ENCODE data around the gene FCAMR. TPM values are rescaled to one million over a fixed set of nuclear protein-coding genes. Genes with fewer than 3 reads are reported as not detected.

The FCAMR gene
- polyA plus RNA-seq, 1 donor: 7.7 TPM

- no peak for DNase-seq
Measured at GRCh38 chr1:206958144-206958543, 12.1 kb downstream of the FCAMR start.

- DNase-seq: no peak
Measured at GRCh38 chr1:206957639-206958038, 12.6 kb downstream of the FCAMR start.

- no peak for DNase-seq
Measured at GRCh38 chr1:206955476-206956451, 14.5 kb downstream of the FCAMR start.

DNA sequence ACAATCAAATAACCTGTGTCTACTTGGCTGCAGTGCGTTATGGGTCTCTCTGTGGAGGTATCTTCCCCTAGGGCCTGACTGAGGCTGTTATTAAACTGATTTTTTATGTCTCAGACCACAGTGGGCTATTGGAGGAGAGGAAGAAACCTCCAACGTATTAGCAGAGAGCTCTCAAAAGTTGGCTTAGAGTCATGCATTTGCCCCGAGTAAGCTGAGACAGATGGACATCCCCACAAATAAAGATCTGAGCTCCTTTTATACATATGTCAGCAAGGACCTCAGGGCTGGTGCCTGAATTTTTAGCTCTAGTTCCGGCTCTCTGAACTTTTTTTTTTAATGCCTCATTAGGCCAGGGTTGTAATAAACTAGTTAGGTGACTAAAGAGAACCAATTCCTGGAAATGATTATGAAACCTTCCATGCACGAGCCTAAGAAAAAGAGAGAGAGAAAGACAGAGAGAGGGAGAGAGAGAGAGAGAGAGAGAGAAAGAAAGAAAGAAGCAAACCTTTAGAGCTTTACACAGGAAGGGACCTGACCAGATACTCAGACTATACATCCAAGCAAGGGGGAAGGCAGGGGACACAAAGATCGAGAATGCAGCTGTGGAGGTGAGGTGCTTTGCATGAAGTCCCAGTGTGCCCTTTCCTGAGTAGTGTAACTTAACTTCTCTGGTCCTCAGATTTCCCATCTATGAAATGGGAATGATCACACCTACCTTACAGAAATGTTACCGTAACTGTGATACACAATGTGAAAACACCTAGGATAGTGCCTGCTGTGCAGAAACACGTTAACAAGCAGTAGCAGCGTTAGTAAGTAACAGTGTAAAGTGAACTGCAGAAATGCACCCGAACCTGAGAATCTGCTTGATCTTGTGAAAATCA is 15.6 kb downstream of the FCAMR start:
- no peak for DNase-seq

- no peak for DNase-seq
Measured at GRCh38 chr1:206953626-206954025, 16.6 kb downstream of the FCAMR start.

DNA sequence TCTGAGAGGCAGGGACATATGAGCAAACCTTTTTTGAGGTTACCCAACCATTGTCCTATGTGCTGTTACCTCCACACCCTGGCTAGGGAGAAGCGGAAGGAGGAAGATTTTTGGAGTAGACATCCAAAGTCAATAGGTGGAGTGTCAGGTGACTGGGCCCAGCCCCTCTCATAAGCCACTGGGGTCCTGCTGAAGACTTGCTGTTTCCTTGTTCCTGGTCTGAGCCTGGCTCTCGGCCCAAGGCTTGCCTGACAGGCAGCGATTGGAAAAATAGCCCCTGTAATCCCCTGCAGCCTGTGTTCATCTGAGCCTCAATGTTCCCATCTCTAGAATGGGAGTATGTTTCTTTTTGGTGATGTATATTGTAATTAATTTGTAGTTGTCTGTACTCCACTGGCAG is 17.1 kb downstream of the FCAMR start:
- no peak for DNase-seq

DNA sequence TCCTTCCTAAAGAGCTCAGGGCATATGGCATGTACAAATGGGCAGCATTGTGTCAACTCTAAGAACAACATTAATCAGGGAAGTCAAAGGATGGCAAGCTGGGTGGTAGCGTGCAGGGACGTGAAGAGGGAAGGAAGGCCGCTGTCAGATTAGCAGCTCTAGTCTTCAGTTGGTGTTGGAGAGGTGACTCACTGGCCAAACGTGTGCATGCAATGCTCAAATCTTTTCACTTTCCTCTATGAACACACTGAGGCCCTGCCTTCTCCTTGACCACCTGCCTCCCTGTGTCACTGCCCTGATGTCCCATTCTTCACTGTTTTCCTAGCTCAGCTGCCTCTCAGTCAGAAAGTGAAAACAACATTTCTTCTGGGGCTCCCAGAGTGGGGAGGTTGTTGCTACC is 18.1 kb downstream of the FCAMR start:
- DNase-seq: no peak

DNA sequence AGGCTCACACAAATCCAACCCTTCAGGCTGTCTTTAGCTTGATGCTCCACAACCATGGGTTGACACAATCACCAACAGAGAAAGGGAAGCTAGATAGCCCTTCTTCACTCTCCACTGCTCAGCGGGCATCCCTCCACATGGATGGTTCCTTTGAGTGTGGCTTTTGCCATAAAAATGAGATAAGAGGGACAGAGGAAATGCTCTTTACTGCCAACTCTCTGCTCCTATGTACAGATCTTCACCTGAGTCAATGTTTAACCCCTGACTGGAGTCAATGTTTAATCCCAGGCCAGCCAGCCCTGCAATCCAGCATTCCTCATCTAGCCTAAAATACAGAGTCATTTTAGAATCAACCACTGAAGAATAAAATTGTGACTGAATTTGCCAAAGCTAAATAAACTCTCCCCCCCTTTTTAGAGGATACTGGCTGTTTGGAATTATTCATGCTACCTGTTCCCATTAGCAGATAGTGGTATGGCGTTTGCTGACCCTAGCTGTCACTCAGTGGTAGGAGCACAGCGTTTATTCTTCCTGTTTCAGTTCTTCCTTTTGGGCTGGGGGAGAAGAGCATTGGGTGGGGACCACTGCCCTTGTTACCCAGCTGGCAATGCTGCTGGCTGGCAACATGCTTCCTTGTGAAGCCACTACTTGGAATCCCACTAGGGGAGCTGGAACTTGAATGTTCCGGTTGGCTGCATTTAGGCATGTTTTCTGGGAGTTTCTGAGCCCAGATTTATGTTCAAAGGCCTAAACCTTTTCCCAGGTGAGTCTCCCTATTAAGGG is 18.8 kb downstream of the FCAMR start:
- DNase-seq: no peak

- no peak for DNase-seq
Measured at GRCh38 chr1:206949641-206950040, 20.6 kb downstream of the FCAMR start.

DNA sequence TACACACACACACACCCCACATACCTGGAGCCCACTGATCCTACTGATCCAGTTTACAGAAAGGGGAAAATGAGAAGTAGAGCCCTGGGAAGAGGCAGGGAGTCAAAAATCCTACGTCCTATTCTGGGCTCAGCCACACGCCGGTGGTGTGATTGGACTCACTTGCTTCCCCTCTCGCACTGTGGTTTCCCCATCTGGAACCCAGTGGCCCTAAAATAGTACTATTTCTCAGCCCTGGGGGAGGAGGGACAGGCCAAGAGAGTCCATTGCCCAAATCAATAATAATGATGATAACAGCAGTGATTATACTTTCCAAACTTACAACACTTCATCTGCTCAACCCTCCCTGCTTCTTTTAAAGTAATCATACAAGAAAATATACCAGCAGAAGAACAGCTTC is 21.1 kb downstream of the FCAMR start:
- DNase-seq: no peak

DNA sequence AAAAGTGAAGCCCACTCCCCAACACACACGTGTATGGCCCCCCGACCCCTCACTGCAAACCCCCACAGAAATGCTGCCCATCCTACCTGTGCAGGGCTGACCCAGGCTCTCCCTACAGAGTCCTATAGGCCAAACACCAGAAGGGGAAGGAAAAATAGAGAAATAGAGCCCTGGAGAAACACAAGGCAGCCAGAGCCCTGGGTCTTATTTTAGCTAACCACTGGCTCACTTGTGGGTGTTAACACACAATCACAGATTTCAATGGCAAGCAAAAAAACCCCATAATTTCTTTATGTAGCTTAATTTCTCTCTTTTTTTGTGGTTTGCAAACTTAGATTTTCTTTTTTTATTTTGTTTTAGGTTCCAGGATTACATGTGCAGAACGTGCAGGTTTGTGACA is 23.0 kb downstream of the FCAMR start:
- DNase-seq: no peak

GRCh38 chr1:206946261-206946660 is 24.0 kb downstream of the FCAMR start, which contains the start of gene PIGR:
Gene PIGR (minus strand): TSS chr1:206946466. CDS start chr1:206940531, 5,935 bp downstream.
- DNase-seq: no peak

GRCh38 chr1:206945779-206946178 is 24.5 kb downstream of the FCAMR start:
- DNase-seq: no peak

DNA sequence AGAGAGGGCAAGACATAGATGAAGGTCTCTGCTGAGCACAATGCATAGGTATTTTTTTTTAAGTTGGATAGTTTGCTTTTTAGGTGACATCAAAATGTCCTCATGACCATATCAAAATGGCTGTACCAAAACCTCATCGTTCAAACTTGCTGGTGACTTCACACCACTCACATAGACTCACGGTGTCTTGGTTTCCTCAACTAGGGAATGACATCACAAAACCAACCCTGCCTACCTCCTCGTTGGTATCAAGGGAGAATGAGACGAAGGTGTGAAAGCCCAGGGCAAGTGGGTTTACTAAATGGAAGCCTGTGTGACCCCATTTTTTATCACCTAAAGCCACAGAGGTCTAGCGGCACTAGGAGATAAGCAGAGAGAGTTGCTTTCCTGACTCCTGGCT is 25.6 kb downstream of the FCAMR start:
- no peak for DNase-seq

GRCh38 chr1:206941766-206942418 is 28.4 kb downstream of the FCAMR start:
- DNase-seq: no peak

DNA sequence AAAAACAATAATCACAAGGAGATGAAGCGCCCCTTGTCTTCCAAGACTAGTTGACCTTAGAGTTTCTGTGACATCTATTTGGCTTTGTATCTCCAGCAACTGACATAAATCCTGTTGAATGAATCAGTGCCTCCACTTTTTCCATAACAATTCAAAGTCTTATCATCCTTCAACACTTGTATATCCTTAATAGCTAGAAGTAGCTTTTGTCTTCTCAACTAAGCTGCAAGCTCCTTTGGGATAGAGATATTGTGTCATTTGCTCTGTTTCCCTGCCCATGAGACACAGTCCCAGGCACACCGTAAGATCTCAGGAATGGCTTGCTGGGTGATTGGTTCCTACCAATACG is 29.7 kb downstream of the FCAMR start:
- DNase-seq: no peak

- no peak for DNase-seq
Measured at GRCh38 chr1:206939841-206940587, 30.2 kb downstream of the FCAMR start.

DNA sequence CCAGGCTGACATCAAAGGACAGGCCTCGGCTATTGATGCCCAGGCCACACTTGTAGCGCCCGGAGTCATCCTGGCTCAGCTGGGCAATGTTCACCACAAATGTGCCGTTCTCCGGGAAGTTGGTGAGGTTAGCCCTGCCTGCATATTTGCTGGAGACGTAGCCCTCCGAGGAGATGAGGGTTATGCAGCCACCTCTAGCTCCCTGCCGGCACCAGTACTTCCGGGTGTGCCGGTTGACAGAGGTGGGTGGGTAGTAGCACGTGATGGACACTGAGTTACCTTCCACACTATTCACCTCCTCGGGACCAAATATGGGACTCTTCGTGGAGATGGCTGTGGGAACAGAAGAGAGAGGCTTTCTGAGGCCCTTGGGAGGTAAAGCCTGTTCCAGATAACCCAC is 31.1 kb downstream of the FCAMR start:
- no peak for DNase-seq

DNA sequence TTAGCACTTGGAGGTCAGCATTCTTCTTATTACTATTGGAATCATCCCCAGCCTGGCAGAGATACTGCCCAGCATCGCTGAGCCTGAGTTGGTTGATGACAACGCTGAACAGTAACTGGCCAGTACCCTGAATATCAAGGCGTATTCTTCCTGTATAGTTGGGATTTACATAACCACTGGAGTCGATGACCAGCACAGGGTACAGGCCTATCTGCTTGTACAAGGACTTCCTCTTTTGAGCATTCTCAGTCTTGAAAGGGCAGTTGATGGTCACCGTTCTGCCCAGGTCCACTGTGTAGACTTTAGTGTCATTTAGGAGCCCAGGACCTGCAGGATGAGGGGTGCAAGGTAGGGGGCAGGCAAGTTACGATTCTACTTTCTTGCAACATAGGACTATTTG is 32.8 kb downstream of the FCAMR start:
- no peak for DNase-seq

DNA sequence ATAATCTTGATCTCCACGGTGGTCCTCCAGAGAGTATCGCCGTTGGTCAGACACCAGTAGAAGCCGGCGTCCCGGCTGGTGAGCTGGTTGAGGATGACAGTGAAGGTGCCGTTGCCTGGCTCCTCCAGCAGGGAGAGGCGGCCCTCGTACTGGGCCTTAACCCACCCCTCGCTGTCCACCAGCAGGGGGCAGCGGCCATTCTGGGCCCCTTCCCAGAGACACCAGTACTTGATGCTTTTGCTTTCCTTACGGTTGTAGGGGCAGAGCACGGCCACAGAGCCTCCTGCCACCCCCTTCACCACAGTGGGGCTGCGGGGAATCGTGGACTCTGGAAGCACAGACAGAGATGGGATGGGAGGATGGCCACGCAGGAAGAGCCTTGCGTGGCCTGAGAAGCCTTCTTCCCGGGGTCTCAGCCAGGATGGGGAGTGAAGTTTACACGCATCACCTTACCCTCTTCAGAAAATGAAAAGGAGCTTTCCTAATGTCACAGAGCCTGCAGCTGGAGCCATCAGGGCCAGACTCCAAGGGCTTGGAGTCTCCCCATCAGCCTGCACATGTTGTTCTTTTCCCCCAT is 34.7 kb downstream of the FCAMR start:
- DNase-seq: no peak

All from left kidney (tissue), 2 donors.